Measurements from ENCODE around the gene SPINK1. TPM values are rescaled to one million over a fixed set of nuclear protein-coding genes. Genes with fewer than 3 reads are reported as not detected.
"Not testable (repeated sequence)": the region's sequence is repeated elsewhere in the genome, so short reads cannot be mapped to it uniquely, and the experiment has no call there.

Gene SPINK1
- total RNA-seq, 6 experiments from 2014 or later, result not detected

GRCh38 chr5:147876141-147876540, 44.7 kb upstream of the SPINK1 start:
- Mint-ChIP-seq H3K36me3 (ENCODE audit: low read depth) (no peaks in the 10 kb centered on the region), H3K27ac (no peak overlapping the region), H3K27me3 (ENCODE audit: insufficient read depth) (peaks cover 7% of the 10 kb centered on the region; the same call in 1 of the 2 replicates), H3K4me3 (no peak overlapping the region), H3K4me1 (ENCODE audit: low read depth) (no peaks in the 10 kb centered on the region), H3K9me3 (no peaks in the 10 kb centered on the region; the same call in 1 of the 2 replicates)
- no peak for DNase-seq
- TF ChIP-seq CTCF (IDR thresholded peaks at IDR 0.05), result no peak

- no peaks in the 10 kb centered on the region for H3K4me1 Mint-ChIP-seq (ENCODE audit: low read depth)
- H3K4me3 Mint-ChIP-seq, result no peak overlapping the region
- H3K36me3 Mint-ChIP-seq (ENCODE audit: low read depth), result no peaks in the 10 kb centered on the region
- H3K27ac Mint-ChIP-seq, result no peak overlapping the region
- TF ChIP-seq CTCF (IDR thresholded peaks at IDR 0.05), result no peak
- peaks cover 7% of the 10 kb centered on the region; the same call in 1 of the 2 replicates for H3K27me3 Mint-ChIP-seq (ENCODE audit: insufficient read depth)
- DNase-seq, result no peak
- H3K9me3 Mint-ChIP-seq, result no peaks in the 10 kb centered on the region; the same call in 1 of the 2 replicates
Observed at GRCh38 chr5:147874910-147875367, 43.5 kb upstream of the SPINK1 start.

- H3K27me3 Mint-ChIP-seq (ENCODE audit: insufficient read depth); H3K36me3 Mint-ChIP-seq (ENCODE audit: low read depth); H3K4me3 Mint-ChIP-seq; H3K27ac Mint-ChIP-seq; DNase-seq; H3K9me3 Mint-ChIP-seq; H3K4me1 Mint-ChIP-seq (ENCODE audit: low read depth): not testable (repeated sequence)
Observed at GRCh38 chr5:147874118-147874875, 42.8 kb upstream of the SPINK1 start.

- not testable (repeated sequence) for H3K27me3 Mint-ChIP-seq (ENCODE audit: insufficient read depth); H3K4me3 Mint-ChIP-seq; H3K9me3 Mint-ChIP-seq; H3K36me3 Mint-ChIP-seq (ENCODE audit: low read depth); H3K4me1 Mint-ChIP-seq (ENCODE audit: low read depth); H3K27ac Mint-ChIP-seq; DNase-seq
Observed at GRCh38 chr5:147872744-147873435, 41.4 kb upstream of the SPINK1 start.

- not testable (repeated sequence) for H3K9me3 Mint-ChIP-seq; DNase-seq; H3K27ac Mint-ChIP-seq; H3K36me3 Mint-ChIP-seq (ENCODE audit: low read depth); H3K27me3 Mint-ChIP-seq (ENCODE audit: insufficient read depth); H3K4me1 Mint-ChIP-seq (ENCODE audit: low read depth); H3K4me3 Mint-ChIP-seq
Observed at GRCh38 chr5:147871980-147872549, 40.6 kb upstream of the SPINK1 start.

GRCh38 chr5:147869892-147870291, 38.4 kb upstream of the SPINK1 start:
- H3K4me1 Mint-ChIP-seq (ENCODE audit: low read depth); DNase-seq; H3K4me3 Mint-ChIP-seq; H3K27ac Mint-ChIP-seq; H3K36me3 Mint-ChIP-seq (ENCODE audit: low read depth); H3K9me3 Mint-ChIP-seq: not testable (repeated sequence)
- H3K27me3 Mint-ChIP-seq (ENCODE audit: insufficient read depth), result peaks cover 10% of the 10 kb centered on the region

- no peak for DNase-seq
- Mint-ChIP-seq H3K9me3 (no peaks in the 10 kb centered on the region; the same call in 1 of the 2 replicates), H3K4me3 (no peak overlapping the region), H3K36me3 (ENCODE audit: low read depth) (no peaks in the 10 kb centered on the region), H3K27ac (no peak overlapping the region), H3K4me1 (ENCODE audit: low read depth) (no peaks in the 10 kb centered on the region), H3K27me3 (ENCODE audit: insufficient read depth) (peaks cover 10% of the 10 kb centered on the region)
- TF ChIP-seq CTCF (IDR thresholded peaks at IDR 0.05), result no peak
Observed at GRCh38 chr5:147869112-147869511, 37.6 kb upstream of the SPINK1 start.
